Lung (tissue), 12 donors: ENCODE measurements around the gene WTAP. TPM values are rescaled to one million over a fixed set of nuclear protein-coding genes. Genes with fewer than 3 reads are reported as not detected.

Source experiments
- ATAC-seq: fragments of 200-7000 bp; cut with Tn5 transposase; one replicate; pipeline ENCODE4 v1.9.1; 2020; ENCODE audit warnings: moderate number of reproducible peaks; ENCODE audit not compliant: insufficient read depth, low FRiP score
- DNase-seq, 3 donors: peaks; one replicate each; pipeline ENCODE4 v3.0.0-alpha.2; 2013 to 2017
- H3K27ac ChIP-seq, 2 donors: one replicate each; pipeline ENCODE4 v1.5.1; 2013; ENCODE audit warnings: mild to moderate bottlenecking in 2 of 2, moderate library complexity in 2 of 2, control low read depth in 1 of 2, inconsistent platforms in 1 of 2, low read depth in 1 of 2, low read length in 1 of 2
- H3K27me3 ChIP-seq, 3 donors: one replicate each; pipeline ENCODE4 v1.5.1; 2013; ENCODE audit warnings: low read length in 2 of 3; ENCODE audit not compliant: control insufficient read depth in 3 of 3, insufficient read depth in 3 of 3
- H3K36me3 ChIP-seq, 4 donors: one replicate each; pipeline ENCODE4 v1.5.1; 2013; ENCODE audit warnings: low read length in 4 of 4, mild to moderate bottlenecking in 1 of 4, moderate library complexity in 1 of 4; ENCODE audit not compliant: control insufficient read depth in 4 of 4, insufficient read depth in 4 of 4
- H3K4me1 ChIP-seq, 5 donors: one replicate each; pipeline ENCODE4 v1.5.1; 2013; ENCODE audit warnings: low read length in 5 of 5, mild to moderate bottlenecking in 2 of 5, moderate library complexity in 1 of 5; ENCODE audit not compliant: control insufficient read depth in 5 of 5, insufficient read depth in 5 of 5
- H3K4me3 ChIP-seq: one replicate; pipeline ENCODE4 v1.5.1; 2013; ENCODE audit warnings: mild to moderate bottlenecking, control low read depth, moderate library complexity
- H3K9ac ChIP-seq, 2 donors: one replicate each; pipeline ENCODE4 v1.5.1; 2013; ENCODE audit warnings: low read length in 2 of 2, control low read depth in 1 of 2; ENCODE audit not compliant: insufficient read depth in 1 of 2
- H3K9me3 ChIP-seq, 4 donors: one replicate each; pipeline ENCODE4 v1.5.1; 2013; ENCODE audit warnings: low read length in 3 of 4, mild to moderate bottlenecking in 1 of 4, moderate library complexity in 1 of 4; ENCODE audit not compliant: control insufficient read depth in 4 of 4, insufficient read depth in 3 of 4
- whole genome bisulfite sequencing, 2 donors: extraction: QIAGEN DNeasy Blood & Tissue Kit; methylation state at CpG; one replicate each; pipeline ENCODE4 v1.1.7; 2013; 5-methylcytosine and 5-hydroxymethylcytosine counted together
- polyA plus RNA-seq, 2 donors: library from polyadenylated mRNA; stranded (reverse); fragments of 200-250 nt; gene quantifications; one replicate each; pipeline ENCODE4 v1.2.1, GENCODE V29; 2013
- total RNA-seq, 2 donors: library from RNA; depleted of rRNA in 1 of 2; stranded (reverse); fragments of >200 nt in 1 of 2; gene quantifications; one replicate each; pipeline ENCODE4 v1.2.1, GENCODE V29; 2014 to 2021
- TF ChIP-seq, protein P1 (sequence below): IDR thresholded peaks from 2 replicates; pipeline ENCODE4 v1.5.1; 2012; ENCODE audit warnings: mild to moderate bottlenecking; ENCODE audit errors: control extremely low read depth, extremely low read depth
- donor health status: control.
- donor health status: control.
- donor health status: Bipolar disorder and iron deficiency.
- donor health status: healthy.
- donor health status: DM: yes; HTN: yes; CAD: no.

The WTAP gene
- total and polyA plus RNA-seq, 4 donors = 70.8 to 145 (median 113) TPM

- WGBS, 2 donors = 2 to 6% methylated on average over 43 to 45 of the region's 45 CpGs
- H3K9ac ChIP-seq = peak overlapping the region; percentile 76 to 90
- no peaks in the 10 kb centered on the region for H3K9me3 ChIP-seq
- peak overlapping the region; percentile 83 to 95 for H3K27ac ChIP-seq
- peak overlapping the region; percentile 58 for H3K4me3 ChIP-seq
- TF ChIP-seq, protein P1, sequence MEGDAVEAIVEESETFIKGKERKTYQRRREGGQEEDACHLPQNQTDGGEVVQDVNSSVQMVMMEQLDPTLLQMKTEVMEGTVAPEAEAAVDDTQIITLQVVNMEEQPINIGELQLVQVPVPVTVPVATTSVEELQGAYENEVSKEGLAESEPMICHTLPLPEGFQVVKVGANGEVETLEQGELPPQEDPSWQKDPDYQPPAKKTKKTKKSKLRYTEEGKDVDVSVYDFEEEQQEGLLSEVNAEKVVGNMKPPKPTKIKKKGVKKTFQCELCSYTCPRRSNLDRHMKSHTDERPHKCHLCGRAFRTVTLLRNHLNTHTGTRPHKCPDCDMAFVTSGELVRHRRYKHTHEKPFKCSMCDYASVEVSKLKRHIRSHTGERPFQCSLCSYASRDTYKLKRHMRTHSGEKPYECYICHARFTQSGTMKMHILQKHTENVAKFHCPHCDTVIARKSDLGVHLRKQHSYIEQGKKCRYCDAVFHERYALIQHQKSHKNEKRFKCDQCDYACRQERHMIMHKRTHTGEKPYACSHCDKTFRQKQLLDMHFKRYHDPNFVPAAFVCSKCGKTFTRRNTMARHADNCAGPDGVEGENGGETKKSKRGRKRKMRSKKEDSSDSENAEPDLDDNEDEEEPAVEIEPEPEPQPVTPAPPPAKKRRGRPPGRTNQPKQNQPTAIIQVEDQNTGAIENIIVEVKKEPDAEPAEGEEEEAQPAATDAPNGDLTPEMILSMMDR = no peak
- DNase-seq (no peak), ATAC-seq (no peak)
- no peaks in the 10 kb centered on the region for H3K27me3 ChIP-seq
- H3K4me1 ChIP-seq = peaks cover 0 to 14% (median 5%) of the 10 kb centered on the region in 5 donors
- peaks cover 4 to 24% (median 14%) of the 10 kb centered on the region in 4 donors for H3K36me3 ChIP-seq
Observed at GRCh38 chr6:159761129-159761872, 34.0 kb downstream of the WTAP start.

- ATAC-seq = peak; percentile 96
- Histone ChIP-seq H3K27me3 (no peaks in the 10 kb centered on the region), H3K27ac (peak within 1 kb of the TSS; percentile 95 to 98), H3K36me3 (peaks cover 4 to 24% (median 16%) of the 10 kb centered on the region in 4 donors), H3K9me3 (no peaks in the 10 kb centered on the region), H3K4me1 (peaks cover 0 to 14% (median 5%) of the 10 kb centered on the region in 5 donors), H3K9ac (peak within 1 kb of the TSS; percentile 76 to 90), H3K4me3 (peak within 1 kb of the TSS; percentile 78)
- TF ChIP-seq, protein P1 = no peak
- 0 to 1% methylated on average over 65 to 76 of the region's 76 CpGs for WGBS, 2 donors
- peak; percentile 97 for DNase-seq
Observed at GRCh38 chr6:159761873-159762680, 34.8 kb downstream of the WTAP start, which contains the start of gene ACAT2. TSS of gene ACAT2 (plus strand) at chr6:159762045. CDS start at chr6:159762088, 43 bp downstream.

DNA sequence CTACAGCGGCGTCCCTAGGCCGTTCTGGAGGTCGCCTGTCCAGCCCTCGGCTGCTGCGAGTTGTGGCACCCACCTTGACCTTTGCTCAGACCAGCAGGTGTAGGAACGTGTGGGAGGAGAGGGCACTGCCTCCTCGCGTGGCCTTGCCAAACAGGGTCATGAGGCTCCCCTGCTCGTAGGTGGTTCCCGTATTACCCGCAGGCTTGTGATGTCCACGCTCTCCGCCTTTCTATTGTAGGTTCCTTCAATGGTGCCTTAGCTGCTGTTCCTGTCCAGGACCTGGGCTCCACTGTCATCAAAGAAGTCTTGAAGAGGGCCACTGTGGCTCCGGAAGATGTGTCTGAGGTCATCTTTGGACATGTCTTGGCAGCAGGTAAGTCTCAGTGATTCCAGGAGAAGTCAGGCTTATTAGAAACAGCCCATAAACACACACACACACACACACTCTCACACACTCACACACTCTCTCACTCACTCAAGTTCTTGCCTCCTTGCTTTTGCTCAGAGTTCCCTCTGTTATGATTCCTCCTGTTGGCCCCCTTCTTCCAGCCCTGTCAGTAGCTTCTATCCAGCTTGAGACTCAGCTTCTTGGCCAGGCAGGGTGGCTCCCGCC is 35.5 kb downstream of the WTAP start:
- TF ChIP-seq, protein P1 = no peak
- 13 to 15% methylated on average over 16 of the region's 16 CpGs for WGBS, 2 donors
- Histone ChIP-seq H3K4me1 (peaks cover 0 to 14% (median 5%) of the 10 kb centered on the region in 5 donors), H3K27ac (peak overlapping the region; percentile 73 to 91), H3K9me3 (no peaks in the 10 kb centered on the region), H3K4me3 (peak overlapping the region; percentile 78), H3K36me3 (peaks cover 9 to 27% (median 21%) of the 10 kb centered on the region in 4 donors), H3K9ac (peak overlapping the region; percentile 7 to 41), H3K27me3 (no peaks in the 10 kb centered on the region)
- ATAC-seq (no peak), DNase-seq (peak in 1 of 3 donors; percentile 9)
